ENCODE measurements around the gene SCUBE3.

DNA sequence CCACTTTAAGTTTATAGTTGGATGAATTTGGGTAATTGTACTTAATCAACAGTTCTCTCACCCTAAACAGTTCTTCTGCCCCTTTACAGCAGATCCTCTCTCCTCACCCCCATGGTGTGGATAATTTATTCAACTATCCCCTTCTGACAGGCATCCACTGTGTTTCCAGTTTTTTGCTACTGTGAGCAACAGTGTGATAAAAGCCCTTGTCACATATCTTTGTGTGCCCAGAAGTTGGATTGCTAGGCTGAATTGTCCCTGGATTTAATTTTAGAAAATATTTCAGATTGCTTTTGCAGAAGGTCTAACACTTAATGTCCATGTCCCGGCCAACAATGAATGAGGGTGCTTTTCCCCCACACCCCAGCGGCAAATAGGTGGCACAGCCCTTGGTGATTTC, 30.5 kb upstream of the SCUBE3 start:
- TF ChIP-seq, protein P1, sequence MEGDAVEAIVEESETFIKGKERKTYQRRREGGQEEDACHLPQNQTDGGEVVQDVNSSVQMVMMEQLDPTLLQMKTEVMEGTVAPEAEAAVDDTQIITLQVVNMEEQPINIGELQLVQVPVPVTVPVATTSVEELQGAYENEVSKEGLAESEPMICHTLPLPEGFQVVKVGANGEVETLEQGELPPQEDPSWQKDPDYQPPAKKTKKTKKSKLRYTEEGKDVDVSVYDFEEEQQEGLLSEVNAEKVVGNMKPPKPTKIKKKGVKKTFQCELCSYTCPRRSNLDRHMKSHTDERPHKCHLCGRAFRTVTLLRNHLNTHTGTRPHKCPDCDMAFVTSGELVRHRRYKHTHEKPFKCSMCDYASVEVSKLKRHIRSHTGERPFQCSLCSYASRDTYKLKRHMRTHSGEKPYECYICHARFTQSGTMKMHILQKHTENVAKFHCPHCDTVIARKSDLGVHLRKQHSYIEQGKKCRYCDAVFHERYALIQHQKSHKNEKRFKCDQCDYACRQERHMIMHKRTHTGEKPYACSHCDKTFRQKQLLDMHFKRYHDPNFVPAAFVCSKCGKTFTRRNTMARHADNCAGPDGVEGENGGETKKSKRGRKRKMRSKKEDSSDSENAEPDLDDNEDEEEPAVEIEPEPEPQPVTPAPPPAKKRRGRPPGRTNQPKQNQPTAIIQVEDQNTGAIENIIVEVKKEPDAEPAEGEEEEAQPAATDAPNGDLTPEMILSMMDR (IDR thresholded peaks at IDR 0.05; ENCODE audit: insufficient read depth, low read length), result no peak
- TF ChIP-seq, protein P2, sequence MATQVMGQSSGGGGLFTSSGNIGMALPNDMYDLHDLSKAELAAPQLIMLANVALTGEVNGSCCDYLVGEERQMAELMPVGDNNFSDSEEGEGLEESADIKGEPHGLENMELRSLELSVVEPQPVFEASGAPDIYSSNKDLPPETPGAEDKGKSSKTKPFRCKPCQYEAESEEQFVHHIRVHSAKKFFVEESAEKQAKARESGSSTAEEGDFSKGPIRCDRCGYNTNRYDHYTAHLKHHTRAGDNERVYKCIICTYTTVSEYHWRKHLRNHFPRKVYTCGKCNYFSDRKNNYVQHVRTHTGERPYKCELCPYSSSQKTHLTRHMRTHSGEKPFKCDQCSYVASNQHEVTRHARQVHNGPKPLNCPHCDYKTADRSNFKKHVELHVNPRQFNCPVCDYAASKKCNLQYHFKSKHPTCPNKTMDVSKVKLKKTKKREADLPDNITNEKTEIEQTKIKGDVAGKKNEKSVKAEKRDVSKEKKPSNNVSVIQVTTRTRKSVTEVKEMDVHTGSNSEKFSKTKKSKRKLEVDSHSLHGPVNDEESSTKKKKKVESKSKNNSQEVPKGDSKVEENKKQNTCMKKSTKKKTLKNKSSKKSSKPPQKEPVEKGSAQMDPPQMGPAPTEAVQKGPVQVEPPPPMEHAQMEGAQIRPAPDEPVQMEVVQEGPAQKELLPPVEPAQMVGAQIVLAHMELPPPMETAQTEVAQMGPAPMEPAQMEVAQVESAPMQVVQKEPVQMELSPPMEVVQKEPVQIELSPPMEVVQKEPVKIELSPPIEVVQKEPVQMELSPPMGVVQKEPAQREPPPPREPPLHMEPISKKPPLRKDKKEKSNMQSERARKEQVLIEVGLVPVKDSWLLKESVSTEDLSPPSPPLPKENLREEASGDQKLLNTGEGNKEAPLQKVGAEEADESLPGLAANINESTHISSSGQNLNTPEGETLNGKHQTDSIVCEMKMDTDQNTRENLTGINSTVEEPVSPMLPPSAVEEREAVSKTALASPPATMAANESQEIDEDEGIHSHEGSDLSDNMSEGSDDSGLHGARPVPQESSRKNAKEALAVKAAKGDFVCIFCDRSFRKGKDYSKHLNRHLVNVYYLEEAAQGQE (IDR thresholded peaks at IDR 0.05; ENCODE audit: insufficient replicate concordance, low read depth), result no peak
- TF ChIP-seq POLR2AphosphoS5 (IDR thresholded peaks at IDR 0.05; ENCODE audit: low read depth) (no peak), GABPA (IDR thresholded peaks at IDR 0.05; ENCODE audit: low read depth) (no peak)

All from HL-60 (cell line).